Colonic mucosa (tissue), 4 donors: ENCODE measurements around the gene ADAMTS5. TPM values are rescaled to one million over a fixed set of nuclear protein-coding genes. Genes with fewer than 3 reads are reported as not detected.

Experiments
- DNase-seq: peaks from one replicate; pipeline ENCODE4 v3.0.0-alpha.2; 2020
- H3K27ac ChIP-seq: fragments of 200-600 bp; one replicate; pipeline ENCODE4 v1.8.0; 2021
- H3K27me3 ChIP-seq: fragments of 200-600 bp; one replicate; pipeline ENCODE4 v1.8.0; 2021
- H3K36me3 ChIP-seq: fragments of 200-600 bp; one replicate; pipeline ENCODE4 v1.8.0; 2021
- H3K4me1 ChIP-seq: fragments of 200-600 bp; one replicate; pipeline ENCODE4 v1.8.0; 2021; ENCODE audit warnings: mild to moderate bottlenecking
- H3K4me3 ChIP-seq: fragments of 200-600 bp; one replicate; pipeline ENCODE4 v1.8.0; 2021
- H3K9ac ChIP-seq, 2 donors: one replicate each; pipeline ENCODE4 v1.7.0; 2013; ENCODE audit warnings: control low read depth in 2 of 2, low read depth in 2 of 2, low read length in 2 of 2
- H3K9me3 ChIP-seq: fragments of 200-600 bp; one replicate; pipeline ENCODE4 v1.8.0; 2021
- CTCF ChIP-seq: fragments of 200-600 bp; IDR thresholded peaks from one replicate; pipeline ENCODE4 v1.8.0; 2022; ENCODE audit warnings: antibody characterized with exemption, mild to moderate bottlenecking
- intact Hi-C: fragments of 100-400 bp; cut with DNase I; formaldehyde crosslinking; loops from one replicate; pipeline ENCODE4 v1.14.1; 2022
- total RNA-seq, 2 donors: library from RNA; stranded (reverse); fragmentation: NEBNext Ultra II Directional in 1 of 2; extraction: Animal tissue kit (Norgen Biotek cat#: 25700) in 1 of 2; gene quantifications; one replicate each; pipeline ENCODE4 v1.2.1, GENCODE V29; 2021
- donor health status: healthy.
- donor health status: DM: no; HTN: no; CAD: no.
- donor health status: DM: no; HTN: no; CAD: no.

ADAMTS5 gene
- total RNA-seq, 2 donors from 2014 or later: 0.96 to 1.6 TPM

GRCh38 chr21:26956813-26957212, 10.1 kb downstream of the ADAMTS5 start:
- Histone ChIP-seq H3K9me3 (no peaks in the 10 kb centered on the region), H3K4me3 (no peak overlapping the region), H3K4me1 (no peaks in the 10 kb centered on the region), H3K27me3 (no peaks in the 10 kb centered on the region), H3K9ac (no peak overlapping the region), H3K27ac (no peak overlapping the region), H3K36me3 (no peaks in the 10 kb centered on the region)
- no peak for TF ChIP-seq CTCF
- intact Hi-C loops: no loop called here
- DNase-seq: no peak

GRCh38 chr21:26956216-26956615, 10.7 kb downstream of the ADAMTS5 start:
- Histone ChIP-seq H3K27me3 (no peaks in the 10 kb centered on the region), H3K27ac (no peak overlapping the region), H3K36me3 (no peaks in the 10 kb centered on the region), H3K4me3 (no peak overlapping the region), H3K9ac (no peak overlapping the region), H3K9me3 (no peaks in the 10 kb centered on the region), H3K4me1 (no peaks in the 10 kb centered on the region)
- no peak for DNase-seq
- intact Hi-C loops: no loop called here
- TF ChIP-seq CTCF: no peak

- Histone ChIP-seq H3K9me3 (no peaks in the 10 kb centered on the region), H3K4me1 (no peaks in the 10 kb centered on the region), H3K36me3 (no peaks in the 10 kb centered on the region), H3K27me3 (no peaks in the 10 kb centered on the region), H3K4me3 (no peak overlapping the region), H3K9ac (no peak overlapping the region), H3K27ac (no peak overlapping the region)
- no peak for TF ChIP-seq CTCF
- intact Hi-C loops: no loop called here
- no peak for DNase-seq
Measured at GRCh38 chr21:26954662-26955121, 12.2 kb downstream of the ADAMTS5 start.

- TF ChIP-seq CTCF: no peak
- Histone ChIP-seq H3K9ac (no peak overlapping the region), H3K27ac (no peak overlapping the region), H3K4me1 (no peaks in the 10 kb centered on the region), H3K27me3 (no peaks in the 10 kb centered on the region), H3K4me3 (no peak overlapping the region), H3K36me3 (no peaks in the 10 kb centered on the region), H3K9me3 (no peaks in the 10 kb centered on the region)
- no peak for DNase-seq
- intact Hi-C loops: no loop called here
Measured at GRCh38 chr21:26952374-26953066, 14.4 kb downstream of the ADAMTS5 start.

GRCh38 chr21:26949830-26950229, 17.1 kb downstream of the ADAMTS5 start:
- intact Hi-C loops: no loop called here
- H3K27me3 ChIP-seq: no peaks in the 10 kb centered on the region
- no peak for TF ChIP-seq CTCF

More at GRCh38 chr21:26949830-26950229, 17.1 kb downstream of the ADAMTS5 start:
- H3K36me3 ChIP-seq: no peaks in the 10 kb centered on the region
- no peak overlapping the region for H3K4me3 ChIP-seq
- no peaks in the 10 kb centered on the region for H3K4me1 ChIP-seq
- H3K9ac ChIP-seq: no peak overlapping the region
- H3K27ac ChIP-seq: no peak overlapping the region
- H3K9me3 ChIP-seq: no peaks in the 10 kb centered on the region
- DNase-seq: no peak
